IMR-90 (cell line): Measurements from ENCODE around the gene KCNT2. TPM values are rescaled to one million over a fixed set of nuclear protein-coding genes. Genes with fewer than 3 reads are reported as not detected.

ENCODE experiments used
- ATAC-seq: fragments of 200-7000 bp; cut with Tn5 transposase; 2 replicates; pipeline ENCODE4 v1.9.1; 2020; ENCODE audit warnings: low read depth, mild to moderate bottlenecking, moderate library complexity
- BruUV-seq: library from RNA; stranded (reverse); fragments of 400-500 nt; replicated peaks from 2 replicates; lab custom pipeline; 2021; lab: Mats Ljungman, UMichigan
- CTCF ChIA-PET: fragments of 300-600 bp; formaldehyde crosslinking; extraction: SDS; loops from one replicate; lab custom pipeline; 2021; ENCODE audit warnings: antibody characterized with exemption; lab: Yijun Ruan, JAX
- POLR2A ChIA-PET: fragments of 300-600 bp; sonication (Branson Sonifier 250); formaldehyde crosslinking; loops from one replicate; lab custom pipeline; 2022; ENCODE audit warnings: antibody characterized with exemption; ENCODE audit not compliant: unreplicated experiment; lab: Charles Lee
- DNase-seq: peaks from one replicate; pipeline ENCODE4 v3.0.0; 2013
- H2AFZ ChIP-seq: replicated peaks from 2 replicates; pipeline ENCODE3; 2013; ENCODE audit warnings: low read length, mild to moderate bottlenecking; ENCODE audit not compliant: poor library complexity
- H2AK5ac ChIP-seq: 2 replicates; pipeline ENCODE4 v1.6.1; 2013; ENCODE audit warnings: low read depth, low read length, inconsistent platforms
- H2AK9ac ChIP-seq: replicated peaks from 2 replicates; pipeline ENCODE3; 2013; ENCODE audit warnings: mild to moderate bottlenecking, low read depth, low read length, moderate library complexity; ENCODE audit not compliant: poor library complexity
- H2BK120ac ChIP-seq: 2 replicates; pipeline ENCODE4 v1.6.1; 2013; ENCODE audit warnings: low read depth, low read length, inconsistent platforms
- H2BK15ac ChIP-seq: 3 replicates; pipeline ENCODE4 v1.6.1; 2013; ENCODE audit warnings: low read depth, low read length, inconsistent platforms
- H2BK20ac ChIP-seq: 2 replicates; pipeline ENCODE4 v1.6.1; 2013; ENCODE audit warnings: low read depth, mild to moderate bottlenecking, inconsistent platforms, low read length, moderate library complexity
- H2BK5ac ChIP-seq: 2 replicates; pipeline ENCODE4 v1.6.1; 2013; ENCODE audit warnings: mild to moderate bottlenecking, low read depth, low read length, inconsistent platforms; ENCODE audit not compliant: poor library complexity, severe bottlenecking
- H3K14ac ChIP-seq: replicated peaks from 2 replicates; pipeline ENCODE4 v1.6.1; 2013; ENCODE audit warnings: low read depth, low read length, inconsistent platforms
- H3K18ac ChIP-seq: 2 replicates; pipeline ENCODE4 v1.6.1; 2013; ENCODE audit warnings: low read depth, low read length, control low read depth
- H3K23ac ChIP-seq: 2 replicates; pipeline ENCODE4 v1.6.1; 2013; ENCODE audit warnings: low read depth, low read length, inconsistent platforms
- H3K27ac ChIP-seq: 2 replicates; pipeline ENCODE4 v1.5.1; 2013; ENCODE audit warnings: mild to moderate bottlenecking, control low read depth, low read length; ENCODE audit not compliant: insufficient read depth
- H3K27me3 ChIP-seq: 2 replicates; pipeline ENCODE4 v1.6.1; 2013; ENCODE audit warnings: low read length; ENCODE audit not compliant: control insufficient read depth, insufficient read depth
- H3K36me3 ChIP-seq: 2 replicates; pipeline ENCODE4 v1.6.1; 2013; ENCODE audit warnings: low read length, mixed read lengths; ENCODE audit not compliant: control insufficient read depth, insufficient read depth
- H3K4ac ChIP-seq: 2 replicates; pipeline ENCODE4 v1.6.1; 2013; ENCODE audit warnings: low read depth, low read length, inconsistent platforms
- H3K4me1 ChIP-seq: 2 replicates; pipeline ENCODE4 v1.6.1; 2013; ENCODE audit warnings: low read length, mixed read lengths; ENCODE audit not compliant: control insufficient read depth, insufficient read depth
- H3K4me2 ChIP-seq: 2 replicates; pipeline ENCODE4 v1.6.1; 2013; ENCODE audit warnings: low read depth, mild to moderate bottlenecking, control low read depth, low read length, moderate library complexity
- H3K4me3 ChIP-seq: 2 replicates; pipeline ENCODE4 v1.5.1; 2013; ENCODE audit warnings: low read depth, mild to moderate bottlenecking, control low read depth, low read length, moderate library complexity; ENCODE audit not compliant: insufficient read depth
- H3K56ac ChIP-seq: 2 replicates; pipeline ENCODE4 v1.6.1; 2013; ENCODE audit warnings: low read length, inconsistent platforms; ENCODE audit not compliant: insufficient read depth; ENCODE audit errors: extremely low read depth
- H3K79me1 ChIP-seq, 2 experiments: 2 replicates each; pipeline ENCODE4 v1.6.1; 2013; ENCODE audit warnings: low read length in 2 of 2, inconsistent platforms in 1 of 2, low read depth in 1 of 2
- H3K9ac ChIP-seq: 2 replicates; pipeline ENCODE4 v1.6.1; 2013; ENCODE audit warnings: low read depth, low read length, control low read depth
- H3K9me1 ChIP-seq: 2 replicates; pipeline ENCODE4 v1.6.1; 2013; ENCODE audit warnings: low read length, inconsistent platforms; ENCODE audit not compliant: insufficient read depth
- H3K9me3 ChIP-seq: 2 replicates; pipeline ENCODE4 v1.6.1; 2013; ENCODE audit warnings: low read length; ENCODE audit not compliant: control insufficient read depth, insufficient read depth
- H4K20me1 ChIP-seq: 2 replicates; pipeline ENCODE4 v1.6.1; 2013; ENCODE audit warnings: low read length, inconsistent platforms; ENCODE audit not compliant: insufficient read depth
- H4K5ac ChIP-seq: 2 replicates; pipeline ENCODE4 v1.6.1; 2013; ENCODE audit warnings: mild to moderate bottlenecking, low read depth, low read length, control low read depth
- H4K8ac ChIP-seq, 2 experiments: 2 replicates each; pipeline ENCODE4 v1.6.1; 2013; ENCODE audit warnings: low read depth in 2 of 2, low read length in 2 of 2, control low read depth in 1 of 2, inconsistent platforms in 1 of 2
- H4K91ac ChIP-seq: 2 replicates; pipeline ENCODE4 v1.6.1; 2013; ENCODE audit warnings: low read depth, low read length, inconsistent platforms; ENCODE audit not compliant: insufficient read depth
- BHLHE40 ChIP-seq: fragments of 150-350 bp; IDR thresholded peaks from 2 replicates; pipeline ENCODE4 v1.6.1; 2016; ENCODE audit warnings: mild to moderate bottlenecking, low read depth, low read length
- CHD1 ChIP-seq: IDR thresholded peaks from 2 replicates; pipeline ENCODE4 v1.6.1; 2012; ENCODE audit warnings: low read depth, low read length, improper control_type of control experiment
- FOS ChIP-seq: fragments of 150-350 bp; IDR thresholded peaks from 2 replicates; pipeline ENCODE4 v1.6.1; 2016; ENCODE audit warnings: low read depth, low read length
- MAFK ChIP-seq: IDR thresholded peaks from 2 replicates; pipeline ENCODE4 v1.6.1; 2012; ENCODE audit warnings: low read depth, low read length, improper control_type of control experiment
- POLR2A ChIP-seq: IDR thresholded peaks from 2 replicates; pipeline ENCODE4 v1.6.1; 2012; ENCODE audit warnings: mild to moderate bottlenecking, low read depth, low read length
- WGBS, 2 experiments: methylation state at CpG; one replicate each; pipeline versions ENCODE4 v1.1.5 to v1.1.7; 2013; ENCODE audit warnings: missing lambda C conversion rate in 2 of 2; ENCODE audit not compliant: insufficient read length in 1 of 2; ENCODE audit errors: extremely low coverage in 2 of 2; 5-methylcytosine and 5-hydroxymethylcytosine counted together
- dilution Hi-C: fragments of 300-500 bp; cut with HindIII; formaldehyde crosslinking; loops from one replicate; pipeline ENCODE4 v1.14.3; 2018; ENCODE audit warnings: low sequenced_read_pairs; ENCODE audit not compliant: unreplicated experiment
- in situ Hi-C: fragments of 300-500 bp; cut with MboI; formaldehyde crosslinking; loops from 3 replicates; pipeline ENCODE4 v1.14.3; 2019; ENCODE audit warnings: low sequenced_read_pairs, inconsistent platforms, mixed read lengths
- intact Hi-C: fragments of 100-400 bp; cut with micrococcal nuclease; formaldehyde crosslinking; loops from 2 replicates; pipeline ENCODE4 v1.10.0; 2022
- polyA plus RNA-seq, 3 experiments: library from polyadenylated mRNA; depleted of rRNA; stranded (reverse); fragments of >200 nt; gene quantifications; 2 replicates each; pipeline ENCODE4 v1.2.3, GENCODE V29; 2012; ENCODE audit warnings: low replicate concordance in 1 of 3
- total RNA-seq: library from RNA; depleted of rRNA; stranded (reverse); fragments of >200 nt; gene quantifications from 2 replicates; pipeline ENCODE4 v1.2.3, GENCODE V29; 2012
- TF ChIP-seq, protein P1 (sequence below): fragments of 150-350 bp; IDR thresholded peaks from 2 replicates; pipeline ENCODE4 v1.6.1; 2016; ENCODE audit warnings: low read depth, mild to moderate bottlenecking, low read length, moderate library complexity, borderline replicate concordance

KCNT2 gene
- total and polyA plus RNA-seq, 2 of the 4 experiments (the other 2 are of a cell fraction), result 0.22 to 0.72 TPM

DNA sequence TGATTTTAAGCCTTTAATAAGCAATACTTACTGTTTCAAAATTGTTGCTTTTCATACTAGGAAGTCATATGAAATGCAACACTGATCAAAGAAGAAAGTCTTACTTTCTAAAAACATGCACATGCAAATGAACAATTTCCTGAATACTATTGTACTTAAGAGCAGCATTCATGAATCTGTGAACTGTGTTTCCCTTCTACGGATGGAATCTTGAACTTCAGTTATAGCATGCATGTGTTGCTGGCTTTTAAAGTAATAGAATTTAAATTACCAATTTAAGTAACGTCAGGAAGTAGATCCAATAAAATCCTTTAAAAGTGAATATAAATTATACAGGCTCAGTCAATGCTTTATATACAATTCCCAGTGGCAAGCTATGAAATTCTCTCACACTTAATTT lies 348.9 kb downstream of the KCNT2 start:
- Histone ChIP-seq H4K8ac (no peak overlapping the region), H3K36me3 (no peaks in the 10 kb centered on the region), H2AK9ac (no peak overlapping the region), H3K9me3 (no peaks in the 10 kb centered on the region), H2BK5ac (no peak overlapping the region), H4K20me1 (no peaks in the 10 kb centered on the region), H3K4me2 (no peak overlapping the region), H3K27ac (no peak overlapping the region), H3K18ac (no peak overlapping the region), H3K9me1 (no peaks in the 10 kb centered on the region), H2BK20ac (no peak overlapping the region), H3K23ac (no peak overlapping the region), H4K5ac (no peak overlapping the region), H3K14ac (no peak overlapping the region), H3K4me1 (no peaks in the 10 kb centered on the region), H3K79me1 (no peaks in the 10 kb centered on the region), H2BK15ac (no peak overlapping the region), H3K56ac (no peak overlapping the region), H2BK120ac (no peak overlapping the region), H2AK5ac (no peak overlapping the region), H4K91ac (no peak overlapping the region), H3K4me3 (no peak overlapping the region), H3K27me3 (no peaks in the 10 kb centered on the region), H3K4ac (no peak overlapping the region), H3K9ac (no peak overlapping the region), H2AFZ (no peak overlapping the region)
- no CpG with 5 or more reads among the region's 2 CpGs for WGBS, 2 experiments
- POLR2A ChIA-PET, result no interaction called here
- dilution Hi-C loops (no loop called here), intact Hi-C loops (no loop called here), in situ Hi-C loops (no loop called here)
- TF ChIP-seq BHLHE40 (no peak), FOS (no peak), POLR2A (no peak), MAFK (no peak), CHD1 (no peak)
- TF ChIP-seq, protein P1, sequence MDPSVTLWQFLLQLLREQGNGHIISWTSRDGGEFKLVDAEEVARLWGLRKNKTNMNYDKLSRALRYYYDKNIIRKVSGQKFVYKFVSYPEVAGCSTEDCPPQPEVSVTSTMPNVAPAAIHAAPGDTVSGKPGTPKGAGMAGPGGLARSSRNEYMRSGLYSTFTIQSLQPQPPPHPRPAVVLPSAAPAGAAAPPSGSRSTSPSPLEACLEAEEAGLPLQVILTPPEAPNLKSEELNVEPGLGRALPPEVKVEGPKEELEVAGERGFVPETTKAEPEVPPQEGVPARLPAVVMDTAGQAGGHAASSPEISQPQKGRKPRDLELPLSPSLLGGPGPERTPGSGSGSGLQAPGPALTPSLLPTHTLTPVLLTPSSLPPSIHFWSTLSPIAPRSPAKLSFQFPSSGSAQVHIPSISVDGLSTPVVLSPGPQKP, result no peak
- no peak for ATAC-seq
- DNase-seq, result no peak
- no TSS peak for BruUV-seq
- CTCF ChIA-PET, result no interaction called here
